SW 1271 (cell line): ENCODE data around the gene HPN.
A peak's percentile ranks its signal among the peaks of the same experiment; 100 is the strongest.
"Not testable (repeated sequence)": the region's sequence is repeated elsewhere in the genome, so short reads cannot be mapped to it uniquely, and the experiment has no call there.

Experiments used
- DNase-seq, 2 experiments: peaks; one replicate each; lab custom pipeline; 2025; lab: John Stamatoyannopoulos, UW

The HPN gene

DNA sequence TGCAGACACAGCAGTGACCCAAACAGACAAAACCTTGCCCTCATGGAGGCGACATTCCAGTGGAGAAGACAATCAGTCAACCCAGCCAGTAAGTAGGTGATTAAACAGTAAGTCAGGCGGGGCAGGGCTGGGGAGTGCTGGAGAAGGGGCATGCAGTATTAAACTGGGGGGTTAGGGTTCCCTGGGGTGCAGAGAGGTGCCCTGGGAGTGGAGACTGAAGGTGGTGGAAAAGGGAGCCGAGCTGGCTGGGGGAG, 42.9 kb downstream of the HPN start:
- DNase-seq, result no peak

DNA sequence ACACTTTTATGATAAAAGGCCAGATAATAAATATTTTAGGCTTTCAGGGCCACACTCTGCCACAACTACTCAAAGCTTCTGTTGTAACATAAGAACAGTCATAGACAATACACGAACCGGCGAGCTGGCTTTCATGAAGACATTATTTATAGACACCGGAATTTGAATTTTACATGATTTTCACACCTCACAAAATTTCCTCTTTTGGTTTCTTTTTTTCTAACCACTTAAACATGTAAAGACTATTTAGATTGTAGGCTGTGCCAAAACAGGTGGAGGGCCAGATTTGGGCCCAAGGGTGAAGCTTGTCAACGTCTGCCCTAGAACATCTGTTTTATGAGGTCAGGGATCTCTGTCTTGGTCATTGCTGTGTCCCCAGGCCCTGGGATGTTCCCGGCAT, 44.4 kb downstream of the HPN start:
- no peak for DNase-seq

GRCh38 chr19:35086455-35086854, 44.9 kb downstream of the HPN start:
- DNase-seq, result no peak

- DNase-seq, result no peak
These were observed 45.9 kb downstream of the HPN start for GRCh38 chr19:35087393-35087792.

DNA sequence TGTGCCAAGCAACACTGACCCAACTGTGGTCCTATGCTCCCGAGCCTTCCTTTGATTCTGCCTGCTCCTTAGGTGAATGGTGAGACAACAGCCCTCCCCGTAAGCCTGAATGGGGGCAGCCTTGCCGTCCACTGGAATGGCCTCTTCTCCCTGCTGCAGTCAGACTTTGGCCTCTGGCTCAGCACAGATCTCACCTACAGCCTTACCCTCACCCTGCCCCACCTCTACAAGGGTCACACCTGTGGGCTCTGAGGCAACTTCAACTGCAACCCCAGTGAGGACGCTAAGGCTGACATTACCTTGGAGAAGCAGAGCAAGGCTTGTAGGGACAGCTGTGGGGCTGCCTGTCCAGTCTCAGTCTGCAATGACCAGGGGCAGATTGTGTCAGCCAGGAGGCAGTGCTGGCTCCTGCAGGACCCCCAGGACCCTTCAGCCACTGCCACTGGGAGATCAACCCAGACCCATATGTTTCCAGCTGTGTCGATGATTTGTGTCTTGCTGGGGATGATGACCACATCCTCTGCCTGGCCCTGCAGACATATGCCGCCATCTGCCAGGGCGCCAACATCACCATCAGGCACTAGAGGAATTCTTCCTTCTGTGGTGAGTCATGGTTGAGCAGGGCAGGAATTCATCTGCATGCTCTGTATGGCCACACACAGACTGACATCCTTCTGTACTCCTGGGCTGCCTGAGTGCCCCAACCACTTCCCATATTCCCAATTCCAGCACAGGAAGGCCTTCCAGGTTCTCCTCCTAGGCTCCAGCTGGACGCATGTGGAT, 46.8 kb downstream of the HPN start:
- peak; percentile 16 to 64 for DNase-seq

- DNase-seq, result no peak
These were observed 48.0 kb downstream of the HPN start for GRCh38 chr19:35089554-35089953.

DNA sequence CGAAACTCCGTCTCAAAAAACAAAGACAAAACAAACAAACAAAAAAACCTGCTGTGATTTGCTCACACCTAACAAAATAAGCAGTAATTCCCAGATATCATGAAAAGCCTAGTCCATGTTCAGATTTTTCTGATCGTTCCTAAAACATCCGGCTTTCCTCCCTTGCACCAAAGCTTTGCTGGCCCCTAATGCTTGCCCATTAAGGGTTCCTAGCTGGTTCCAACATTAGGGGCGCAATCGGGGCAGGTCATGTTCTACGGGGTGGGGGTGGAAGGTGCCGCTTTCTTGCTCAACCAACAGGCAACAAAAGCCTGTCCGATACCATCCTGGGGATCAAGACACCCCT, 48.6 kb downstream of the HPN start:
- no peak for DNase-seq

- DNase-seq, result peak in 1 of 2 experiments; percentile 47
These were observed 49.1 kb downstream of the HPN start for GRCh38 chr19:35090506-35091214.

DNA sequence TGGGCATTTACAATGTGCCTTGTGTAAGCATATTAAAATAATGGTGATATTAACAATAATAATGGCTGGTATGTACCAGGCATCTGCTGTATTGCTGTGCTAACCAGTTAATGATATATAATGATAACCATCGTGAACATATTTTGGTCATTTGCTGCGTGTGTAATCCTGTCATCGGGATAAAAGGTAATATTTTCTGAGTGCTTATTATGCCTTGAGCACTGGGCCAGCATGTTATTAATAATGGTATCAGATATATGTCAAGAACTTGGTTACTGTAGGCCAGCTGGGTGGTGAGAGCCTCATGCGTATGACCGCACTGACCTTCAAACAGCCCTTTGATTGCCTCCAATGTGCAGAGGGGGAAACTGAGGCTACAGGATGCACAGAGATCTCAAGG, 51.9 kb downstream of the HPN start:
- DNase-seq, result no peak

GRCh38 chr19:35093941-35094647, 52.6 kb downstream of the HPN start:
- no peak for DNase-seq

DNA sequence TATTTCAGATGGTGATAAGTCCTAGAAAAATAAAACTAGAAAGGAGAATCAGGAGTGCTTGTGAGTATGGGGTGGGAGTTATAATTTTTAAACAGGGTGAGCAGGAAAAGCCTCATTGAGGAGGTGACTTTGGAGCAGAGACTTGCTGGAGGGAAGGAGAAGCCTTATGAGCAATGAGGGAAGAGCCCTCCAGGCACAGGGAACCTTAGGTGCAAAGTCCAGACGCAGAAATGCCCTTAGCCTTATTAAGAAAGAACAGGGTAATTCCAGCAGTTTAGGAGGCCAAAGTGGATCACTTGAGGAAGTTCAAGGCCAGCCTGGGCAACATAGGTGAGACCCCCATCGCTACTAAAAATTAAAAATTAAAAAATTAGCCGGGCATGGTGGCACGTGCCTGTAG, 53.1 kb downstream of the HPN start:
- no peak for DNase-seq

DNA sequence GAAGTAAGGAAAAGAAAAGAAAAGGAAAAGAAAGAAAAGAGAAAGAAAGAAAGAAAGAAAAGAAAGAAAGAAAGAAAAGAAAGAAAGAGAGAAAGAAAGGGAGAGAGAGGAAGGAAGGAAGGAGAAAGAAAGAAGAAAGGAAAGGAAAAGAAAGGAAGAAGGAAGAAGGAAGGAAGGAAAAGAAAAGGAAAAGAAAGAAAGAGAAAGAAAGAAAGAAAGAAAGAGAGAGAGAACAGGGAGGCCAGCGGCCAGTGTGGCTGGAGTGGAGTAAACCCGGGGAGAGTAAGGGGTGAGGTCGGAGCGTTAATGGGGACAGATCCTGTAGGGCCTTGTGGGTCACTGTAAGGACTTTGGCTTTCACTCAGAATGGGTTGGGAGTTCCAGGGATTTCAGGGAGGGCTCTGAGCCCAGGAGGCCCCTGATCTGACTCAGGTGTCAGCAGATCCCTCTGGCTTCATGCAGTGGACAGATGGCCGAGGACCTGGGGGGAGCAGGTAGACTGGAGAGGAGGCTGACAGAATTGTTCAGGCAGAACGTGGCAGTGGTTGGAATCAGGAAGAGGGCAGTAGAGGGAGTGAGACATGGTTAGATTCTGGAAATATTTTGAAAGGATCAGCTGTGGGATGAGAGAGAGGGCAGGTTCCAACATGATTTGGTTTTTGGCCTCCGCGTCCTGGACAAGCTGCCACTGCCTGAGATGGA, 54.3 kb downstream of the HPN start:
- no peak for DNase-seq

DNA sequence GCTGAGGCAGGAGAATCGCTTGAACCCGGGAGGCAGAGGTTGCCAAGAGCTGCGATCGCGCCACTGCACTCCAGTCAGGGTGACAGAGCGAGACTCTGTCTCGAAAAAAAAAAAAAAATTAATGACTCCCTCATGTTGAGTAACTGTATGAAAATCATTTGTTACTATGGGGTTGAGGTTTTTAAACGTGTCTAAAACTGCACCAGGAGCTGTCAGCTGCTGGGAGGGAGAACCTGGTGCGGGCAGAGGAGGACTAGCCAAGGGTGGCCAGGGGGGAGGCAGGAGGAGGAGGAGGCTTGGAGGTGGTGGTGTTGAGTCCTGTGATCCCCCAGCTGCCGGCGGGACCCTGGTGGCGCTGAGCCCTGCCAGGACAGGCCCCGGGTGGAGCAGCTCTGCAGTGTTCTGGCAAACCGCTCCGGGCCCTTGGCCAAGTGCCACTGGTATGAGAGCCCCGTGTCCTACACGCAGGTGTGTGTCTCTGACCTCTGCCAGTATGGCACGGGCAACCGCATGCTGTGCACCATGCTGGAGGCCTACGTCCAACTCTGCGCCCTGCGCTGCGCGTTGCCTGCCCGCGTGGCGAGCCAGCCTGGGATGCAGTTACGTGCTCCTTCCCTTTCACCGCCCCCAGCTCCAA, 57.0 kb downstream of the HPN start:
- DNase-seq, result no peak

GRCh38 chr19:35099155-35099896, 57.8 kb downstream of the HPN start:
- no peak for DNase-seq

- DNase-seq, result no peak
These were observed 58.4 kb downstream of the HPN start for GRCh38 chr19:35099897-35100275.

- DNase-seq, result no peak
These were observed 59.3 kb downstream of the HPN start for GRCh38 chr19:35100588-35101533.

GRCh38 chr19:35101949-35102348, 60.4 kb downstream of the HPN start:
- DNase-seq, result not testable (repeated sequence)

- DNase-seq, result not testable (repeated sequence)
These were observed 62.1 kb downstream of the HPN start for GRCh38 chr19:35103614-35104013.

GRCh38 chr19:35104361-35104760, 62.8 kb downstream of the HPN start:
- no peak for DNase-seq

- DNase-seq, result no peak
These were observed 63.5 kb downstream of the HPN start for GRCh38 chr19:35105047-35105410.
